ENCODE measurements around the gene RTN1. TPM values are rescaled to one million over a fixed set of nuclear protein-coding genes. Genes with fewer than 3 reads are reported as not detected.

The RTN1 gene
- total RNA-seq, 1 donor from 2014 or later: 0.80 TPM

DNA sequence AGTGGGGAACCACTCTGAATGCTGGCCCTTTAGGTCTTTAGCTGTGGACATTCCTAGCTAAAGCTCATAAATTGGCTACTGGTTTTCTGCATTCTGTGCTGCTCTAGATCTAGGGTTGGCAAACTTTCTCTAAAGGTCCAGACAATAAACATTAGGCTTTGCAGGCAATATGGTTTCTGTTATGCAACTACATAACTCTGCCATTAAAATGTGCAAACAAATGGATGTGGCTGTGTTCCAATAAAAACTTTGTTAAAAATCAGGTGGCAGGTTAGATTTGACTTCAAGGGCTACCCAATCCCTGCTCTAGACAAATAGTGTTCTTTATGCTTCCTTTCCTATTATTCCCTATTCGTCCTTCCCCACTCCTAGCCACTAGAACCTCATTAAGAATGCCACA lies 42.6 kb upstream of the RTN1 start:
- H3K27ac ChIP-seq (replicated peaks): no peak overlapping the region
- no peak for DNase-seq
- no peaks in the 10 kb centered on the region for H3K36me3 ChIP-seq
- H3K27me3 ChIP-seq (ENCODE audit: low read depth): peaks cover 55% of the 10 kb centered on the region
- H3K9me3 ChIP-seq (replicated peaks): no peaks in the 10 kb centered on the region
- intact Hi-C loops (cut with micrococcal nuclease): no loop called here
- H3K4me3 ChIP-seq: no peak overlapping the region
- no peaks in the 10 kb centered on the region for H3K4me1 ChIP-seq
- no peak for TF ChIP-seq CTCF (IDR thresholded peaks at IDR 0.05; ENCODE audit: borderline replicate concordance)

- intact Hi-C loops (cut with micrococcal nuclease): no loop called here
- H3K4me1 ChIP-seq: no peaks in the 10 kb centered on the region
- no peak overlapping the region for H3K4me3 ChIP-seq
- peaks cover 47% of the 10 kb centered on the region for H3K27me3 ChIP-seq (ENCODE audit: low read depth)
- H3K36me3 ChIP-seq: no peaks in the 10 kb centered on the region
- no peak for DNase-seq
- no peaks in the 10 kb centered on the region for H3K9me3 ChIP-seq (replicated peaks)
- no peak overlapping the region for H3K27ac ChIP-seq (replicated peaks)
- no peak for TF ChIP-seq CTCF (IDR thresholded peaks at IDR 0.05; ENCODE audit: borderline replicate concordance)
Observed at GRCh38 chr14:59912443-59912842, 41.9 kb upstream of the RTN1 start.

DNA sequence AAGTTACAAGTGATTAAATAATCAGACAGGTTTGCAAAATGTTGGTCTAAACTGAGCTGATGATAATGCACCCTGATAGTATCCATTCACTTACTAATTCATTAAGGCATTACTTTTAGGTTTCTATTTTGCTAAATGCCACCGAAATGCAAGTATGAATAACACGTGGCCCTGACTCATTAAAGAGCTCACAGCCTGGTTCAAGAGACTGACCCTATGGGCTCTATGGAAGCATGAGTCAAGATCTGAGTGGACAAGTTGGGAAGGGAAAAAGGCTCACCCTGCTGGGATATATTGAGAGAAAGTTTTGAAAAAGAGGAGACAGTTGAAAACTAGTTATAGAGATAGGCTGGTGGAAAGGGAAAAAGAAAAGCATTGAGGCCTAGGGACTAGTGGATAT lies 34.6 kb upstream of the RTN1 start:
- intact Hi-C loops (cut with micrococcal nuclease): no loop called here
- no peak overlapping the region for H3K4me3 ChIP-seq
- H3K36me3 ChIP-seq: no peaks in the 10 kb centered on the region
- TF ChIP-seq CTCF (IDR thresholded peaks at IDR 0.05; ENCODE audit: borderline replicate concordance): no peak
- DNase-seq: no peak
- H3K27ac ChIP-seq (replicated peaks): no peak overlapping the region
- H3K9me3 ChIP-seq (replicated peaks): peaks cover 9% of the 10 kb centered on the region
- H3K4me1 ChIP-seq: no peaks in the 10 kb centered on the region
- H3K27me3 ChIP-seq (ENCODE audit: low read depth): no peaks in the 10 kb centered on the region

DNA sequence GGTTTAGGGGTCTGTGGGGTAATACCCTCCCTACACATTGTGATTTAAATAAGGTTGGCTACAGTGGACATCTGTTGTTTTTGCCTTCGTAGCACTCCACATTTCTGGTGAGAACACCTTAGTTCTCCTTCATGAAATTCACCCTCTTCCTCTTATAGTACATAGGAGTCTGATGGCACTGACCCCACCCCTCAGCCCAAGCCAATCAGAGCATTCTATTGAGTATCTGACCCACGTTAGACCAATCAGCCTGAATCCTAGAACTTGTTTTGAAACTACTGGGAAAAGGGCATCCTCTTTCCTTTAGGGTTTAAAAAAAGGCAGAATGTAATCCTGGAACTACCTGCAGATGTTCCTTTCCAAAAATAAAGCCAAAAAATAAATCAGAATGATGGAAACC lies 33.6 kb upstream of the RTN1 start:
- peaks cover 9% of the 10 kb centered on the region for H3K9me3 ChIP-seq (replicated peaks)
- no peak overlapping the region for H3K27ac ChIP-seq (replicated peaks)
- no peak for TF ChIP-seq CTCF (IDR thresholded peaks at IDR 0.05; ENCODE audit: borderline replicate concordance)
- intact Hi-C loops (cut with micrococcal nuclease): no loop called here
- H3K4me1 ChIP-seq: no peaks in the 10 kb centered on the region
- H3K36me3 ChIP-seq: no peaks in the 10 kb centered on the region
- H3K27me3 ChIP-seq (ENCODE audit: low read depth): peaks cover 2% of the 10 kb centered on the region
- DNase-seq: no peak
- H3K4me3 ChIP-seq: no peak overlapping the region

- no peak overlapping the region for H3K4me3 ChIP-seq
- H3K9me3 ChIP-seq (replicated peaks): peaks cover 9% of the 10 kb centered on the region
- no peak overlapping the region for H3K27ac ChIP-seq (replicated peaks)
- peaks cover 9% of the 10 kb centered on the region for H3K27me3 ChIP-seq (ENCODE audit: low read depth)
- H3K4me1 ChIP-seq: no peaks in the 10 kb centered on the region
- intact Hi-C loops (cut with micrococcal nuclease): no loop called here
- H3K36me3 ChIP-seq: no peaks in the 10 kb centered on the region
- TF ChIP-seq CTCF (IDR thresholded peaks at IDR 0.05; ENCODE audit: borderline replicate concordance): no peak
- DNase-seq: no peak
Observed at GRCh38 chr14:59900556-59900955, 30.0 kb upstream of the RTN1 start.

All from left ventricle myocardium inferior (tissue), 1 donor.